CD14-positive monocyte (primary cell): Measurements from ENCODE around the gene IKBIP. TPM values are rescaled to one million over a fixed set of nuclear protein-coding genes. Genes with fewer than 3 reads are reported as not detected.

Experiments
- DNase-seq, 3 donors: peaks; one replicate each; pipeline ENCODE4 v3.0.0-alpha.2; 2011 to 2022
- H2AFZ ChIP-seq: 2 replicates; pipeline ENCODE4 v1.6.0; 2012; ENCODE audit warnings: mild to moderate bottlenecking, low read depth, low read length, inconsistent platforms; ENCODE audit not compliant: insufficient read depth, poor library complexity, severe bottlenecking
- H3K27ac ChIP-seq, 2 donors: 1 replicate in 1 of 2; 2 replicates in 1 of 2; pipeline ENCODE4 v1.5.1; 2012 to 2013; ENCODE audit warnings: low read length in 2 of 2, control low read depth in 1 of 2, inconsistent platforms in 1 of 2, low read depth in 1 of 2, mild to moderate bottlenecking in 1 of 2
- H3K27me3 ChIP-seq, 2 donors: one replicate each; pipeline versions ENCODE4 v1.6.0 to v1.6.1; 2011 to 2013; ENCODE audit warnings: low read length in 2 of 2; ENCODE audit not compliant: control insufficient read depth in 2 of 2, insufficient read depth in 2 of 2
- H3K36me3 ChIP-seq, 2 donors: replicated peaks in 1 of 2; 1 replicate in 1 of 2; 2 replicates in 1 of 2; pipeline versions ENCODE4 v1.5.1 to v1.6.1; 2012 to 2013; ENCODE audit warnings: low read length in 2 of 2, control low read depth in 1 of 2, inconsistent platforms in 1 of 2, mild to moderate bottlenecking in 1 of 2; ENCODE audit not compliant: insufficient read depth in 2 of 2, control insufficient read depth in 1 of 2
- H3K4me1 ChIP-seq, 2 donors: 1 replicate in 1 of 2; 2 replicates in 1 of 2; pipeline versions ENCODE4 v1.5.1 to v1.6.1; 2012 to 2013; ENCODE audit warnings: low read length in 2 of 2, control low read depth in 1 of 2, inconsistent platforms in 1 of 2, mild to moderate bottlenecking in 1 of 2, moderate library complexity in 1 of 2; ENCODE audit not compliant: insufficient read depth in 2 of 2, control insufficient read depth in 1 of 2
- H3K4me2 ChIP-seq: replicated peaks from 2 replicates; pipeline ENCODE3; 2012; ENCODE audit warnings: low read length, moderate library complexity, mild to moderate bottlenecking; ENCODE audit not compliant: poor library complexity, severe bottlenecking; ENCODE audit errors: extremely low read depth
- H3K4me3 ChIP-seq, 3 experiments: fragments of 200-600 bp in 1 of 3; sonication (generic) in 1 of 3; replicated peaks in 1 of 3; 1 replicate in 2 of 3; 2 replicates in 1 of 3; pipeline ENCODE4 v1.5.1; 2011 to 2013; ENCODE audit warnings: low read length in 3 of 3, mild to moderate bottlenecking in 3 of 3, control low read depth in 2 of 3, low read depth in 2 of 3, inconsistent platforms in 1 of 3, moderate library complexity in 1 of 3
- H3K79me2 ChIP-seq: 2 replicates; pipeline ENCODE4 v1.6.0; 2012; ENCODE audit warnings: mild to moderate bottlenecking, control low read depth, inconsistent platforms, low read length, moderate library complexity; ENCODE audit not compliant: insufficient read depth
- H3K9ac ChIP-seq: 2 replicates; pipeline ENCODE4 v1.6.0; 2017; ENCODE audit warnings: low read length, mild to moderate bottlenecking; ENCODE audit not compliant: insufficient read depth, poor library complexity, severe bottlenecking
- H3K9me3 ChIP-seq, 2 donors: replicated peaks in 1 of 2; 1 replicate in 1 of 2; 2 replicates in 1 of 2; pipeline versions ENCODE4 v1.5.1 to v1.6.1; 2012 to 2013; ENCODE audit warnings: low read length in 2 of 2, control low read depth in 1 of 2; ENCODE audit not compliant: control insufficient read depth in 1 of 2, insufficient read depth in 1 of 2
- H4K20me1 ChIP-seq: 2 replicates; pipeline ENCODE4 v1.6.0; 2012; ENCODE audit warnings: mild to moderate bottlenecking, low read length, control low read depth, moderate library complexity; ENCODE audit not compliant: insufficient read depth
- H3K27ac Mint-ChIP-seq, 7 donors: one replicate each; pipeline ENCODE4 v1.8.0; 2020; ENCODE audit warnings: mild to moderate bottlenecking in 7 of 7, mixed read lengths in 7 of 7, moderate library complexity in 6 of 7, inconsistent platforms in 2 of 7
- H3K27me3 Mint-ChIP-seq, 3 donors: one replicate each; pipeline ENCODE4 v1.8.0; 2021 to 2022; ENCODE audit warnings: low read depth in 3 of 3, mild to moderate bottlenecking in 3 of 3, mixed read lengths in 3 of 3, moderate library complexity in 3 of 3, inconsistent platforms in 1 of 3
- H3K36me3 Mint-ChIP-seq, 2 donors: one replicate each; pipeline ENCODE4 v1.8.0; 2020; ENCODE audit warnings: mixed read lengths in 2 of 2, inconsistent platforms in 1 of 2, mild to moderate bottlenecking in 1 of 2
- H3K4me1 Mint-ChIP-seq: one replicate; pipeline ENCODE4 v1.8.0; 2020; ENCODE audit warnings: mild to moderate bottlenecking, mixed read lengths
- H3K4me3 Mint-ChIP-seq, 2 donors: one replicate each; pipeline ENCODE4 v1.8.0; 2020; ENCODE audit warnings: mild to moderate bottlenecking in 2 of 2, mixed read lengths in 2 of 2, moderate library complexity in 1 of 2
- H3K9me3 Mint-ChIP-seq, 7 donors: one replicate each; pipeline ENCODE4 v1.8.0; 2020 to 2022; ENCODE audit warnings: mixed read lengths in 7 of 7, mild to moderate bottlenecking in 6 of 7, moderate library complexity in 6 of 7, inconsistent platforms in 2 of 7
- CTCF ChIP-seq: fragments of 200-600 bp; IDR thresholded peaks from one replicate; pipeline ENCODE4 v1.8.0; 2022; ENCODE audit warnings: antibody characterized with exemption, mild to moderate bottlenecking
- WGBS: methylation state at CpG from one replicate; pipeline ENCODE4 v1.1.5; 2013; ENCODE audit warnings: missing lambda C conversion rate; ENCODE audit not compliant: insufficient coverage; 5-methylcytosine and 5-hydroxymethylcytosine counted together
- intact Hi-C, 2 donors: fragments of 100-400 bp; cut with micrococcal nuclease; formaldehyde crosslinking; loops; one replicate each; pipeline versions ENCODE4 v1.15.0 to v1.15.1; 2023
- polyA minus RNA-seq: library from RNA; depleted of rRNA, polyadenylated mRNA; stranded (reverse); fragments of >200 nt; gene quantifications from 2 replicates; pipeline ENCODE4 v1.2.3, GENCODE V29; 2012
- polyA plus RNA-seq, 3 donors: library from polyadenylated mRNA; depleted of rRNA in 1 of 3; unstranded in 2 of 3; stranded (reverse) in 1 of 3; fragments of 300-500 nt in 2 of 3; fragments of >200 nt in 1 of 3; fragmentation: Illumina TruSeq in 2 of 3; gene quantifications; 1 replicate in 2 of 3; 2 replicates in 1 of 3; pipeline ENCODE4 v1.2.3, GENCODE V29; 2012 to 2021
- total RNA-seq, 12 experiments: library from RNA in 1 of 12; stranded (reverse) in 1 of 12; fragments of 120-200 nt in 1 of 12; gene quantifications; one replicate each; pipeline ENCODE4 v1.2.4 and lab custom pipeline; 2013 to 2026; ENCODE audit warnings: mixed read lengths in 6 of 12, inconsistent platforms in 1 of 12

IKBIP gene, protein sequence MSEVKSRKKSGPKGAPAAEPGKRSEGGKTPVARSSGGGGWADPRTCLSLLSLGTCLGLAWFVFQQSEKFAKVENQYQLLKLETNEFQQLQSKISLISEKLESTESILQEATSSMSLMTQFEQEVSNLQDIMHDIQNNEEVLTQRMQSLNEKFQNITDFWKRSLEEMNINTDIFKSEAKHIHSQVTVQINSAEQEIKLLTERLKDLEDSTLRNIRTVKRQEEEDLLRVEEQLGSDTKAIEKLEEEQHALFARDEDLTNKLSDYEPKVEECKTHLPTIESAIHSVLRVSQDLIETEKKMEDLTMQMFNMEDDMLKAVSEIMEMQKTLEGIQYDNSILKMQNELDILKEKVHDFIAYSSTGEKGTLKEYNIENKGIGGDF
- total RNA-seq (2013): 24.8 TPM
- polyA plus RNA-seq: 10 to 100 TPM in 2 of 3 donors, 1 to 10 TPM in 1; 4.6 to 22.1 (median 18.4) TPM
- 8.0 and 10.3 TPM in 2 replicates for polyA minus RNA-seq
- 1.2 to 22.0 (median 15.0) reads per million in 11 experiments for total RNA-seq (lab: John Stamatoyannopoulos, UW)

DNA sequence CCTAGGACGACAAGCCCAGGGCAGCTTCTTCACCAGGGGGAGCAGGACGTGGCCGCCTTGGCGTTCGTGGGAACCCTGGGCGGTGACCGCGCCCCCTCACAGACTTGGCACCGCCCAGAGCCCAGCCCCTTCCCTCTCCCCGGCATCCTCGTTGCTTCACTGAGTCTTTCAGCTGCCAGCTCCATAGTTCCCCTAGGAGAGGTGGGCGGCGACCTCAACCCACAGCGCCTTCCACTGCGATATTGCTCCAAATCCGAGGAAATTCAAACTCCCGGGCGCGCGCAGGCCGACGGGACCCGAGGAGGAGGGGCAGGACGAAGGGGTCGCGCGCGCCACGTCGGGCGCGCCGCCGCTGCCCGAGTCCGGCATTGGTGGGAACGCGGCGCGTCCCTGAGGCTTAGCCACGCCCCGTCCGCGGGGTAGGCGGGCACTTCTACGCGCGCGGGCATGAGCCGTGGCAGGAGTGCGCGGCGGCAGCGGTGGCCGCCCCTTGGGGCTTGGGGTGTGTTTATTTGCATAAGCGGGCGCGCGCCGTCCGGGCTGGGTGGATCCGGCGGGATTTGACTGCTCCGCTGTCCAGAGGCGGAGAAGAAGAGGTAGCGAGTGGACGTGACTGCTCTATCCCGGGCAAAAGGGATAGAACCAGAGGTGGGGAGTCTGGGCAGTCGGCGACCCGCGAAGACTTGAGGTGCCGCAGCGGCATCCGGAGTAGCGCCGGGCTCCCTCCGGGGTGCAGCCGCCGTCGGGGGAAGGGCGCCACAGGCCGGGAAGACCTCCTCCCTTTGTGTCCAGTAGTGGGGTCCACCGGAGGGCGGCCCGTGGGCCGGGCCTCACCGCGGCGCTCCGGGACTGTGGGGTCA, at the start of gene IKBIP, which contains the start of gene APAF1:
Gene IKBIP, minus strand, starts transcription at position 77 of the 860 bp plus-strand sequence. CDS start 87 bp downstream, outside the sequence.
Gene APAF1, plus strand, starts transcription at position 579 of the 860 bp plus-strand sequence. CDS start 3,070 bp downstream, outside the sequence.
- TF ChIP-seq CTCF: no peak
- peak within 1 kb of the TSS; percentile 97 to 99 for H3K4me3 Mint-ChIP-seq
- DNase-seq: peak; percentile 92 to 96 (median 94)
- H3K36me3 Mint-ChIP-seq: peaks cover 22 to 23% of the 10 kb centered on the region in 2 donors
- Histone ChIP-seq H3K9ac (peak within 1 kb of the TSS; percentile 85), H3K4me2 (peak within 1 kb of the TSS; percentile 89), H3K27me3 (no peaks in the 10 kb centered on the region), H4K20me1 (peaks cover 49% of the 10 kb centered on the region), H3K27ac (peak within 1 kb of the TSS; percentile 71 to 91), H3K9me3 (no peaks in the 10 kb centered on the region), H3K4me3 (peak within 1 kb of the TSS; percentile 87 to 100 (median 99)), H3K4me1 (peaks cover 47 to 57% of the 10 kb centered on the region in 2 donors), H3K36me3 (peaks cover 18 to 26% of the 10 kb centered on the region in 2 donors), H2AFZ (peak within 1 kb of the TSS; percentile 84), H3K79me2 (peaks cover 100% of the 10 kb centered on the region)
- peaks cover 64% of the 10 kb centered on the region for H3K4me1 Mint-ChIP-seq
- H3K27ac Mint-ChIP-seq: peak within 1 kb of the TSS; percentile 90 to 96 (median 95)
- no peaks in the 10 kb centered on the region for H3K9me3 Mint-ChIP-seq
- under 1% methylated on average over 87 of the region's 91 CpGs for WGBS
- H3K27me3 Mint-ChIP-seq: no peaks in the 10 kb centered on the region
- intact Hi-C loops: loop anchor here (2.0 to 5.0 kb wide), 3 partner anchors 38 to 53 kb away; partner anchors contain the start of gene SLC25A3 (in 1 of the 2)

DNA sequence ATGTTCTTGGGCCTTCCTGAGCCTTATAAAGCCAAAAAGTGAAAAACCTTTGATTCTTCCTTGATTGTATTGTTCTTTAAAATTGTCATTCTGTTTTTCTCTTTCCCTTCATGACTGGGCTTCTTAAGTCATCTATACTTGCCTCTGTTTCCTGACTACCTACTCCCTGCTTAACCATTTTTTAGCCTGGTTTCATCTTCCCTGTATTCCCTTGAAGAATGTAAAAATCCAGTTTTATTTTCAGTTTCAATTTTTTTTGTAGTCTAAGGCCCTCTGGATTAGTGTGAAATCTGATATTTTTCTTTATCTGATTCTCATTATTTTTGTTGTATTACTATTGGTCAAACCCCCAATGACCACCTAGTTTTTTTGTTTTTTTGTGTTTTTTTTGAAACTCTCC, 46.8 kb upstream of the IKBIP start:
- peaks cover 9 to 16% of the 10 kb centered on the region in 2 donors for H3K4me1 ChIP-seq
- no peaks in the 10 kb centered on the region for H3K27me3 Mint-ChIP-seq
- H3K79me2 ChIP-seq: peaks cover 95% of the 10 kb centered on the region
- no peaks in the 10 kb centered on the region for H3K9me3 Mint-ChIP-seq
- H3K27ac Mint-ChIP-seq: peak overlapping the region; percentile 51 to 90 (median 73)
- H4K20me1 ChIP-seq: peaks cover 97% of the 10 kb centered on the region
- DNase-seq: no peak
- no peak overlapping the region for H3K4me2 ChIP-seq
- H3K27ac ChIP-seq: peak overlapping the region; percentile 32 to 70
- peaks cover 21% of the 10 kb centered on the region for H3K4me1 Mint-ChIP-seq
- H3K27me3 ChIP-seq: no peaks in the 10 kb centered on the region
- peak overlapping the region in 1 of 2 donors; percentile 8 for H3K4me3 Mint-ChIP-seq
- no peaks in the 10 kb centered on the region for H3K9me3 ChIP-seq
- peaks cover 82 to 94% of the 10 kb centered on the region in 2 donors for H3K36me3 ChIP-seq
- H2AFZ ChIP-seq: no peak overlapping the region
- no peak for TF ChIP-seq CTCF
- H3K4me3 ChIP-seq: no peak overlapping the region
- intact Hi-C loops: no loop called here
- no peak overlapping the region for H3K9ac ChIP-seq
- peaks cover 82 to 95% of the 10 kb centered on the region in 2 donors for H3K36me3 Mint-ChIP-seq
